GM19438 (cell line): ENCODE results near the gene NPTXR.

Experiments used
- ATAC-seq: cut with Tn5 transposase; IDR thresholded peaks from one replicate; pipeline ENCODE4 v1.9.1; 2021; ENCODE audit warnings: low read depth; ENCODE audit not compliant: unreplicated experiment

The NPTXR gene

DNA sequence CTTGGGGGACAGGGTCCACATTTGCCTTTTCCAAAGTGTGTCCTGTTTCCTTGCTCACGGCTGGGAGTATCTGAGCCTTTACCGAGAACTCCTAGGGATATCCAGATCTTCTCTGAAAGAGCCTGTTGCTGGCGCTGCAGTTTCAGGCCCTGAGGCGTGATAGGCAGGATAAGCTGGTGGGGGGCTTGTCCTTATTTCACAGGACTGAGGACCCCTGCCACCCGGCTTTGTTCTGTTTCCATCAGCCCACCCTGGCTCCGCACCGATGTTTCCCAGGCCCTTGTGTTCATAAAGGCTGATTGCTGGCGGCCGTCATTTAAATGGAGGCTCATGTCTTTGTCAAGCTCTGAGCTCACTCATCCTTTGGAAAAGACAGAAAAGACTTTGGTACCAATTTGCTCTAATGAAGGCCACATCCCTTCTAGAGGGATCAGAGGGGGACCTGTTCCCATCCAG is 9.4 kb upstream of the NPTXR start:
- no peak for ATAC-seq

- no peak for ATAC-seq
Observed at GRCh38 chr22:38852522-38852921, 8.7 kb upstream of the NPTXR start.

DNA sequence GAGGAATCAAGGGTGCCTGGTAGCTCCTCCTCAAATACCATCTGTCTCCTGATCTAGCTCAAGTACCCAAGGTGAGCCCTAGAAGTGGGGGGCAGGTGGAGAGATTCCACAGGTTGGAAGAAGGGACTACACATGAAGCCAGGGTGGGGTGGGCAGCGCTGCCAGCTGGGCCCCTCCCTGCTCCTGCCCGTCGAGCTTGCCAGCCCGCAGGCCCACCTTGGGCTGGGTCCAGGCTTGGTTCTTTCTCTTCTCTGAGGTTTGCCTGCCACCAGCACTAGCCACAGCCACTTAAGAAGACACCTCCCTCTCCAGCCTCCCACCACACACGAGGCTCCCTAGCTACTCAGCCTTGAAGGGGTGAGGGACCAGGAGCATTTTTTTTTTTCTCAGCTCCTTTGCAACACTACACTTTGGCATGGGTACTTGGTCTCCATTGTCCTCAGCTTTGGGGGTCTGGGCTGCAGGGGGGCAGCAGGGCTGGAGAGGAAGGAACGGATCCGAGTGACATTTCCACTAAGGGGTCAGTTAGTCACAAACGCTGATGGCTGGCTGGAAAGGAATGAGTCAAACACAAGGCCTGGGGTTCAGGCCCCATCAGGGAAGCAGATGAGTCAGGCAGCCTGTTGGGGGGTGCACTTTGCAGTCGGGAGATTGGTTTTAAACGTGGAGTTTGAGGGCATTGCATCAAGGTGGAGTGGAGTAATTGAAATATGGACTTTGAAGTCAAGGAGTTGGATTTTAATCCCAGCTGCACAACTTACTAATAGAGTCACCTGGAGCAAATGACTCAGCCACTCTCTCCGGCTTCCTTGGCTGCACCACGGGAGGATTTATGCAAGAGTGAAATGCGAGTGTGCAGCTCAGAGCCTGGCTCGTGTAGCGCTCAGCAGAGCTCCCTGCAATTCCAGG is 7.4 kb upstream of the NPTXR start:
- ATAC-seq = no peak

DNA sequence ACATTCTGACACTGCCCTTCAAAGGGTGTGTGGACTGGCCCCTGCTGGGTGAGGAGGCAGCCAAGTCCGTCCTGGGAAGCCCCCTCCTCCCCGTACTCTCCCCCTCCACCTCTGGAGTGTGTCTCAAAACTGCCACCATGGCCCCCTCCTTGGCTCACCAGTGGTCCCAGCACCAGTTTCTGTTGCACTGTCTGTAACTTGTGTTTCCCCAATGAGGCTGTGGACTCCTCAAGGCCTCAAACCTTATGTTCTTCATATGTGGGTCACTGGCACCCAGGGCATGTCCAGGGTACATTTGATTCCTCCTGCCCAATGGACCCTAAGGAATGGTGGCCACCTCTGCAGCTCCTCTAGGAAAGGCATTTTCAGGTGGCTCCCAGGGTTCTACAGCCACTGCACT is 6.6 kb upstream of the NPTXR start:
- no peak for ATAC-seq

GRCh38 chr22:38849811-38850210 is 6.0 kb upstream of the NPTXR start:
- no peak for ATAC-seq

GRCh38 chr22:38846412-38846811 is 2.6 kb upstream of the NPTXR start:
- ATAC-seq = no peak

DNA sequence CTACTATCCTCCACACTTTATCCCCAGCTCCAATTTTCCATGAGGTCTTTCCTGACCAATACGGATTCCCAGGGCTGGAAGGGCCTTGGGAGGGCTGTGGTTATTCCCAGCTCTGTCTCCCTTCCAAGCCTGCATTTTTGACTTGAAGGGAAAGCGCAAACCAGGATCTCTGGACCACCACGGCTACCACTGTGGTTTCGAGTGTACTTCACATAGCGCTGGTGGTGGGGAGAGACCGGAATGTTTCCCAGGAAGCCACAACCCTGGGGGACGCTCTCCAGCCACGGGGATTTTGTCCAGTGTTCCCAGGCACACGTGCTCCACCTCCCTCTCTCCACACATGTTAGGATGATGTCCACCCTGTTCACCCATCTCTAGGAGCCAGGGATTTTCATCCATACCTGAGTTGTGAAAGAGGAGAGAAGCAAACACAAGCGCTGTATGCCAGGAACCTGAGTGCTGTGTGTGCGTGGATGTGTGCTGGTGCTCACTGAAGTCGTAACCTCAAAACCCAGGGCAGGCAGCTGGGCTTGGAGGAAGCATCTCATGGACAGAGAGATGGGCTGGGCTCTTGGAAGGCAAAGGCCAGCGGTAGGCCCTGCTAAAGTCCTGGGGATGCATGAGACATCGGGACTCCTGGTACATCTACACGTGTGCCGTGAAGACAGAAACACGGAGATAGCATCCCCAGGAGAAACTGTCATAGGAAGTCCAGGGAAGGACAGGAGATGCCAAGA is 1.3 kb upstream of the NPTXR start:
- no peak for ATAC-seq

GRCh38 chr22:38844315-38845003 is 631 bp upstream of the NPTXR start:
- no peak for ATAC-seq

DNA sequence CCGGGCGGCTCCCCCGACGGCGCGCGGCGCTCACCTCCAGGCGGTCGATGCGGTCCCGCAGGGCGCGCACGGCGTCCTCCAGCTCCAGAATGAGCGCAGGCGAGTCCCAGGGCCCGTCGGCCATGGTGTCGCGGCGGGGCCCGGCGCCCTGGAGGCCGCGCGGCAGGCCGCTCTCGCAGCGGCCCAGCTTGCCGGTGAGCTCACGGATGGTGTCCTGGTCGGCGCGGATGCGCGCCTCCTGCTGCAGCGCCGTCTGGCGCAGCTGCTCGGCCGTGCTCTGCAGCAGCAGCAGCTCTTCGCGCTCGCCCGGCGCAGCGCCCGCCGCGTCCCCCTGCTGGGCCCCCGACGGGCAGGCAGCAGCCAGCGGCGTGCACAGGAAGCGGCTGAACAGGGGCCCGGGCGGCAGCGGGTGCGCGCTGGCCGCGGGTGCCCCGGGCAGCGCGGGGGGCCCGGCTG is 599 bp downstream of the NPTXR start:
- ATAC-seq = no peak

DNA sequence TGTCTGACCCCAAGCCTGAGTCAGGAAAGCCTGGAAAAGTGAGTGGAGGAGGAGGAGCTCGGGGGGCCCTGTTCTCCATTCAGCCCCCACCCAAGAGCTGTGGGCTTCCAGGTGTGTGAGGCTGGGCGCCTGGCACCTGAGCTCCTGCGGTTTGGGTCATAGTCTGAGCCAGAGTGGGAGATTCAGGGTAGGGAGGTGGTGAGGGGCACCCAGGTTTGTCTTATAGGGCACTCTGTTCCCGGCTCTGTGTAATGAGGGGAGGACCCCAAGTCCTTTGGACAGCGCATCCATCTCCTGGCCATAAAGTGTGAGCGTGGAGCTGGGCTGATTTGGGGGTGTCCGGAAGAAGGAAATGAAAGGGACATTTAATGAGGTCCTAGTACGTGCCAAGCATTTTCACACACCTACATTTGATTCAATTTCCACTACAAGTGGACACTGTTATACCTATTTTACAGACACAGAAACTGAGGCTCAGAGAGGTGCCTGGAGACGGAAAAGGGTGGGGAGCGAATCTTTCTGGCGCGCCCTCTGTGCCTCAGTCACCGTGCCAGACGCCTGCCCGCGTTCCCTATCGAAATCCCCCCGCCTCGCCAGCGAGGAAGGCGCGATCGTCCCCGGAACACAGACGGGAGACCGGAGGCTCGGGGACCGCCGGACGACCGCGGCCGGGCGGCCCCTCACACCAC is 1.2 kb downstream of the NPTXR start:
- no peak for ATAC-seq

- ATAC-seq = no peak
Observed at GRCh38 chr22:38841635-38842034, 2.2 kb downstream of the NPTXR start.

DNA sequence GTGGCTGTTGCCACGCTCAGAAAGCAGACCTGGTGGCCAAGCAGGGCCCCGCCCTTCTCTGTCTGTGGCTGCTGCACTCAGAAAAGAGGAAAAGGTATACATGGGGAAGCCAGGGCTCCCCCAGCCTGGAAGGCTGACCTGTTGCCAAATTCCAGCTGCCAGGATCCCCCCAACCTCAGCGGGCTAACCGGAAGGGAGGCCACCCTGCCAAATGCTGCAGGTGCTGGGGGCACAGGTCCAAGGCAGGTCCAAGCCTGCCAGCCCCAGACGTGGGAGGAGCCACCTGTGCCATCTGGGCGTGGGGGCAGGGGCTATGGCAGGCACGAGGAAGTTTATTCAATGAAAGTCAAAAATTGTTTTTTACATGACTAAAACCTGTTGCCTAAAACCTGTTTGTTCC is 2.6 kb downstream of the NPTXR start:
- no peak for ATAC-seq

DNA sequence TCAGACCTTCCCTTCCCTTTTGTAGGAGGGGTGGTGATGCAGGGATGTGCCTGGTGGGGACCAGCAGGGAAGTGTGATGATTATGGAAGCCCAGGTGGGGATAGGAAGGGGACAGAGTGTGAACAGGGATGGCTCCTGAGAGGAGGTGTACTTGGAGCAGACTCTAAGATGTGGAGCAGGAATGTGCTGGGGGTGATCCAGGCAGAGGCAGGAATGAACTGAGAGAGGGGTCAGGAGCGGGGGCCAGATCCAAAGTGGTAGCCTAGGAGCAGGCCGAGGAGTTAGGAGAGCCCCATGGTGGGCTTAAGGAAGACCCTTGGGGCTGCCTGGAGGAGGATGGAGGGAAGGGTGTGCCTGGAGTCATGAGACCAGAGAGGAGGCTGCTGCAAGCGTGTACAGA is 3.7 kb downstream of the NPTXR start:
- no peak for ATAC-seq

- no peak for ATAC-seq
Observed at GRCh38 chr22:38839686-38840085, 4.1 kb downstream of the NPTXR start.

GRCh38 chr22:38837414-38837928 is 6.4 kb downstream of the NPTXR start:
- no peak for ATAC-seq

DNA sequence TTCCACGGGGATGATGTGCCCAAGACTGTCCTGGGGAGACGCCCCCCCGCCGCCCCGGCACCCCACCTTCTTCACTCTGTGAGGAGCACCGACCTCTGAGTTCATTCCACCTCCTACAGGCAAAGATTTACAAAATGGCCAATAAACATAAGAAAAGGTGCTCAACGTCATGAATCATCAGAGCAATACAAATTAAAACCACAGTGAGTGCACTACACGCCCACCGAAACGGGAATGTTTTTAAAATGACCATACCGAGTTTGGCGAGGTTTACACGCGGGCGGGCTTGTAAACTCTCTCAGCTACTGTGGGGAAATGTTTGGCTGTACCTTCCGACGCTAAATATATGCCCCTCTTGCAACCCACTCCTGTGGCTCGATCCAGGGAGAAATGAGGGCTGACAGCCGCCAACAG is 7.9 kb downstream of the NPTXR start:
- no peak for ATAC-seq

DNA sequence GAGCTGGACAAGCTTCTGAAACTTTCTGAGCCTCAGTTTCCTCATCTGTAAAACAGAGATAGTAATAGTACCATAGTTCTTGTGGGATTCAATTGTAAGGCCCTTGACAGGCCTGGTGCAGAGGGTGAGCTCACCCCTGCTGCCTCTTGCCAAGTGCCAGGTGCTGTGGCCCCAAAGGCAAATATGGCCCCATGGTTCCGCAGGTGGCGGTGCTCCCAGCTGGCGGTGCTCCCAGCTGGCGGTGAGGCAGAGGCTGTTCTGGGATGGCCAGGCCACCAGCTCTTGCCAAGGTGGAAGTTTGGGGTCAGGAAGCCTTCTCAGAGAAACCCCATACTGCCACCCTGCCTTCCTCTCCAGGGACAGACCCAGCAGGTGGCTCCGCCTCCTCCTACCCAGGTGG is 8.8 kb downstream of the NPTXR start:
- no peak for ATAC-seq

- ATAC-seq = no peak
Observed at GRCh38 chr22:38834215-38834953, 9.4 kb downstream of the NPTXR start.

GRCh38 chr22:38833061-38833460 is 10.8 kb downstream of the NPTXR start:
- no peak for ATAC-seq
